ACHN (cell line): ENCODE data around the gene PDGFA.

Experiments
- DNase-seq: peaks from one replicate; pipeline ENCODE4 v3.0.0-alpha.2; 2015
- in situ Hi-C: cut with HindIII; loops from 2 replicates; pipeline ENCODE4 v1.10.0; 2017; ENCODE audit warnings: low sequenced_read_pairs, low pct_ligation_motif_present, low pct_unique_long_range_greater_than_20kb

Gene PDGFA

DNA sequence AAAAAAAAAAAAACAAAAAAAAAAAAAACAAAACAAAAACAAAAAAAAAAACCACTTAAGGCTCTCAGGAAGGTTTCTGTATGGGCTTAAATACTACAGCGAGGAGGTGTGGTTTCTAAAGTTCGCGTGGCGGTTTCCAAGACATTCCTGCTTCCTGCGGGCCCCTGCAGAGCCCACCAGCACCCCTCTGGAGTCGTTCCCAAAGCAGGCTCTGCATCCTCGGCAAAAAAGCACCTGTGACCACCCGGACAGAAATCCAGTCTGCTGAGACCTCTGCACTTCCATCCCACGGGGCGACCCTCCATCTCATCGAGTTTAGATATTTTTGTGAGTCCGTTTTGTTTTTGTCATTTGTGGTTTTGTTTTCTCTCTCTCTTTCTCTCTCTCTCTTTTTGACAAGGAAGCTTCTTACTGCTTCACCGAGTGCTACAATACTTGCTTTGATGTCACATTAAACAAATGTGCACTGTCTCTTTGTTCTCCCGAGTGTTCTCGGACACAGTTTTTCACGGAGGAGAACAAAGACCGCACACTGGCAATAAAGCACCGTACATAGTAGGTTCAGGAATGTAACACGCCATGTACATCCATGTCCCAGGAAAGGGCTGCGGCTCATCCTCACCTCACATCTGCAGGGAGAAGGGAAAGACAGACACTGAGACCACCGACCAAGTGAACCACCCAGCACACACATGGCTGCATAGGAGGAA lies 21.5 kb downstream of the PDGFA start:
- in situ Hi-C loops, result loop anchor here (10.0 kb wide), 1 partner anchor 163 kb away; no protein-coding TSS in a partner anchor
- no peak for DNase-seq

DNA sequence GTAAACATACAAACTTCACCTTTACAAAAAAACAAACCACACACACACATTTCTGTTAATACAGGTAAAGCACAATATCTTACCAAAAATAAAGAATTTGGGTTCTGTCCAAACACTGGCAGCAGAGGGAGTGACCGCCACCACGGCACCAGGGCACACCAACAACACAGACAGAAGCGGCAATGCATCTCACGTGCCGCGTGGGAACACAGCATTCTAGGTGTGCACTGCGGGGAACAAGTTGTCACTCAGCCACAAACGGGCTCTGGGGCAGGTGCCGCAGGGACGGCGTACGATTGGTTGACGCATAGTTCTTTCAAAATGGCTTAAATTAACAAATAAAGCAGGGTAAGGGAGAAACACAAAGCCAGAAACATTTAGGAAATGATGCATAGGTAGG lies 22.3 kb downstream of the PDGFA start:
- in situ Hi-C loops, result loop anchor here (10.0 kb wide), 1 partner anchor 163 kb away; no protein-coding TSS in a partner anchor

DNA sequence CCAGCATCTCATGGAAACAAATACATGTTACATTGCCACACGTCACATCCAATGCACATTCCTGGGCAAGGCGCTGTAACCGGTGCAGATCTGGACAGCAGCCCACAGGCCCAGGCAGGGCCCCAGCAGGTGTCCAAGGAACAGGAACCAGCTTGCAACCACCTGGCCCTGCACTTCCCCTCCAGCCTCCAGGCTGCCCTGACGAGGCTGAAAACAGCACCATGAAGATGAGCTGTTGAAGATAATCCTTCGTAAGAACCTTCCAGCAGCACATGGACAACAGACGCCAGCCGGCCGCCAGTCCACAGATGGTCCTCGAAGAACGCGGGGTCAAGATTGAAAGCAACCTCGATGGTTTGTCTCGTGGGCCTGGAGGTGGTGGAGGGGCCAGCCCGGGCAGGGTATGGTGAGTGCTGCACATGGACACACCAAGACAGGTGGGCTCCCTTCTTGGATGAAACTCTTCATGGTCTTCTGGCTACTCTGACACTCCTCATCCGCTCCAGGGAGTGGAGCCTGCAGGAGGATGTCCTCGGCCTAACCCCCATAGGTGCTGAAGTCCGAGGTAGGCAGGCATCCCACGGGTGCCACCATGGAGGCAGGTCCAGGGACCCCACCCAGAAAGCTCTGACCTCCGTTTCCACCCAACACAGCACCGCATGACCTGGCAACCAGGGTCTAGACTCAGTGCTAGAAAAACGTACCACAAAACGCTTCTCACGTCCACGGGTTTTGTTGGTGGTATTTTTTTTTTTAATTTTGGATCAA lies 22.9 kb downstream of the PDGFA start:
- in situ Hi-C loops, result loop anchor here (10.0 kb wide), 1 partner anchor 162 kb away; no protein-coding TSS in a partner anchor

More for the DNA sequence above, 22.3 kb downstream of the PDGFA start:
- no peak for DNase-seq

DNA sequence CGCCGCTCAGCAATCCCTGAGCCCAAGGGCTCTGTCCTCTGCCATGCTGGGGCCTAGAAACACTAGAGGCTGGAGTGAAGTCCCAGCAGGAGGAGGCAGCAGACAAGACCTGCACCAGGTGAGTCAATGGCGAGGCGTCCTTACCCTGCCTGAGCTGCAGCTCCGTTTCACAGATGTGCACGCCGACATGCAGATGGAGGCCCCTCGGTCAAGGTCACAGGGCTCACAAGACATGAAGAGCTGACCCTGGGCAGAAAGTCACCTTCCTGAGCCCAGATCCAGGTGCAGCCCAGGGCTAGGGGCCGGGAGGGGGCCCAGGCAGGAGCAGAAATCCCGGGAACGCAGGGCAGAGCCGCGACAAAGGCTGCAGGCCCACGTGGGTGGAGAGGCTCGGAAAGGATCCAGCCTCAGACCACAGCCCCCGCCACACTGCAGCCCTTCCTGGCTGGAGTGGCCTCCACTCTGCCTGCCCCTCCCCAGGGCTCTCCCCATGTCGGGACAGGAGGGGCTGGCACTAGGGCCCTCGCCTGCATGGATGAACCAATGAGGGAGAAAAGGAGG lies 23.8 kb downstream of the PDGFA start:
- in situ Hi-C loops, result loop anchor here (10.0 kb wide), 1 partner anchor 161 kb away; no protein-coding TSS in a partner anchor

More for the DNA sequence above, 22.9 kb downstream of the PDGFA start:
- DNase-seq, result no peak

DNA sequence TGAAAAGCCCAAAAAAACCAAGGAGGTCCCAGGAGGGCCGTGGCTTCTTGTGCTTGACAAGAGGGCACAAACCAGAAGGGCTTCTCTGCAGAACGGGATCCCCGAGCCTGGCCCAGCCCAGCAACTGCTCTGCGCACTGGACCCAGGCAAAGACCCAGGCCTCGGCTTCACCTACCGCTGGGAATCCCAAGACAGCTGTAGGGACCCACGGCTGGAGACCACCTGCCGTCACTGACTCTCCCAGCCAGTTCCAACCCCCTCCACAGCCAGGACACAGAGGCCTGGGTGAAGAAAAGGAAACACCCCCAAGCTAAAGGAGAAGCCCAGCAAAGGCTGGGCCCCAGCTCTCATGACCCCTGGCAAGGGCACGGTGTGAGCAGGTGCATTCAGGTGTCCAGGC lies 24.3 kb downstream of the PDGFA start:
- in situ Hi-C loops, result loop anchor here (10.0 kb wide), 1 partner anchor 161 kb away; no protein-coding TSS in a partner anchor
- DNase-seq, result no peak

More for the DNA sequence above, 23.8 kb downstream of the PDGFA start:
- no peak for DNase-seq

DNA sequence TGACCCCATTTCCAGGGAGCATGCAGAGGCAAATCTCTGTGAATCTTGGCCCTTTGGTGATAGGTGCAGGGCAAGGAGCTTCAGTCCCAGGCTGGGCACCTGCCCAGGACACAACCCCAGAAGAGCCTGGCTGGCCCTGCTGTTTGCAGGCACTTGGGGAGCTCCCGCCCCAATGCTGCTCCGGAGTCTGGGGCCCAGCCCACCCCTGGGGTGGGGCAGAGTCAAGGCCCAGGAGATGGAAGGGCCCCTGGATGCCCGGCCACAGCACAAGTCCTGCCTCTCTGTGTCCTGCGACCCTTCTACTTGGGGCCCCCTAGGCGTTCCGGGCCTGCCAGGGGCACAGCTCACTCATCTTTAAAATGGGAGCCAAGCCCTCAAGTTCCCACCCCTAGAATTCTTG lies 24.7 kb downstream of the PDGFA start:
- in situ Hi-C loops, result loop anchor here (10.0 kb wide), 1 partner anchor 160 kb away; no protein-coding TSS in a partner anchor
- DNase-seq, result no peak

DNA sequence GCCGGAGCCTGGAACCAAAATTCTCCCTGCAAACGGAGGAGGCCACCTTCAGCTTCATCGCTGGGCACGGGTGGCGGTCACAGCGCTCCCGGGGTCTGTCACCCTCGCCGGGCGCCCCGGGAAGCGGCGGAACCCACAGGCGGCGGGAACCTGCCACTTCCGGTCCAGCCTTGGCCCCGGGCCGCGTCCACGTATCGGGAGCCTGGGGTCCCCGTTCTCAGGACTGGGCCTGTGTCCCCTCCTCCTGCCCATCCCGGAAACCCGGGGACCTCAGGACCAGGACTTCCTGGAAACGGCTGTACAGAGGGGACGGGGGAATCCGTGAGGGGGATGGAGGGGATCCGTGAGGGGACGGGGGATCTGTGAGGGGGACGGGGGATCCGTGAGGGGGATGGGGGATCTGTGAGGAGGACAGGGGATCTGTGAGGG lies 25.4 kb downstream of the PDGFA start:
- in situ Hi-C loops, result loop anchor here (10.0 kb wide), 1 partner anchor 159 kb away; no protein-coding TSS in a partner anchor
- DNase-seq, result peak; percentile 30

DNA sequence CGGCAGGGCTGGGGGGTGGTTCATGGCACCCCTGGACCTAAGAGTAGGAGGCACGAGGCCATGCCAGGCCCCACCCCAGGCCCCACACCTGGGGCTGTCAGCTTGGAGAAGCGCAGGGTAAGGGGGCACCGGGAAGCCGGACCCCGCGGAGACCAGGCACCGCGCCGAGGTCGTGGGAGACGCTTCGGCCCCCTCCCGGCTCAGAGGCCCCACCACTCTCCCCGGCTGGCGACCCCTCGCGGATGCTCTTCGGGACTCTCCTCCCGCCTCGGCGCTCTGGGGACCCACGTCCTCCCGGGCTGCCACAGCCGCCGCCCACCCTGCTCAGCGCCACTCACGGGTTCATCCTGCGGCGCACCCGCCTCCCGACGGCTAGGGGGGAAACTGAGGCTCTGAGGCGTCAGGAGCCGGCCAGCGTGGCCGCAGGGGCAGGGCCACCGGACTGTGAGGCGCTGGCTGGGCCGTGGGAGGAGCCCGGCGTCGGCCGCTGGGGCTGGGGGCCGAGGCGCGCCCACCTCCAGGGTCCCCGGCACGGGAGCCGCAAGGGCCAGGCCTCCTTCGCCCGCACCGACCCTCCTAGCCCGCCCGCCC lies 25.9 kb downstream of the PDGFA start:
- DNase-seq, result no peak
- in situ Hi-C loops, result loop anchor here (10.0 kb wide), 1 partner anchor 159 kb away; no protein-coding TSS in a partner anchor

DNA sequence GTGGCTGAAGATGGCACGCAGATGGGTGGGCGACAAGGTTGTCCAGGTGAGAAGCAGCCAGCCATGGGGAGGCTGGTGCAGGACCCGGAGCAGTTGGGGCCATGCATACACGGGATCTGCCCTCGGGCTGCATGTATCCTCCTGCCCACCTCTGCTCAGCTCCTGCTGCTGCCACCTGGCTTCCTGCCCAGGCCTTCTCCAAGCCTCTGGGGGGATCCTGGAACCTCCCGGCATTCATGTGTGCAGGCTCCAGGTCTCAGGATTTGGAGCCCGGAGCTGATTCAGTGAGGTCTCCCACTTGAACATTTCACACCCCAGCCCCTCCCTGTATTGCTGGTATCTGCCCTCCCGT lies 27.0 kb downstream of the PDGFA start:
- in situ Hi-C loops, result loop anchor here (10.0 kb wide), 1 partner anchor 158 kb away; no protein-coding TSS in a partner anchor
- no peak for DNase-seq

DNA sequence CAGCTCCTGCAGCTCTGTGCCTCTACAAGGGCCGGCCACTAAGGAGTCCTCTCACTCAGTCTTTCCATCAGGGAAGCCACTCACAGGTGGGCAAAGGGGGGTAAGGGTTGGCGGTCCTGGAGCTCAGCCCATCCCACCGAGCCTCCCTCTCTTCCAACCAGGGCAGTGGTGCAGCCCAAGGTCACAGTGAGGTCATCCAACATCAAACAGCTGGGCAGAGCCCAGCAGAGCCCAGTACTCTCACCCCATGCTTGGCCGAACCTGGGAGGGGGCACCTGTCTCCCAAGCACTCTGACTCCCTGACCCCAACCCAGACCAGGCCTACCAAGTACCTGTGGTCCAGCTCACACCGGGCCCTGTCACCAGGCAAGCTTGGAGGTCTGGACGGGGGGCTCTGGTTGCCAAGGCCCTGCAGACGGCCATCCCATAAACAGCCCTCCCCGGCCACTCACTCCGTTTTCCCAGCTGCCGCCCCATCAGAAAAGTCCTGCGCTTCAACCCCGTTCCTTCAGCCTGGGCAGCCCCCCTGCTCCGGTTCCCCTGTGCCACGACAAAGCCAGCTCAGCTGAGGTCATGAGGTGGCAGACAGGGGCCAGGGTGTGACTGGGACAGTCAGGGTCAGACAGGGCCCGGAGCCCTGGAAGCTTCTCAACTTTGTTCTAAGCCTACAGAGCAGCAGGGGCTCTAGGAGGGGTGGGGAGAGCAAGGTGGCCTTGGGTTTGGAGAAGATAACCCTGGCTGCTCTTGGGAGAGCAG lies 27.5 kb downstream of the PDGFA start:
- DNase-seq, result no peak
- in situ Hi-C loops, result loop anchor here (10.0 kb wide), 1 partner anchor 157 kb away; no protein-coding TSS in a partner anchor

DNA sequence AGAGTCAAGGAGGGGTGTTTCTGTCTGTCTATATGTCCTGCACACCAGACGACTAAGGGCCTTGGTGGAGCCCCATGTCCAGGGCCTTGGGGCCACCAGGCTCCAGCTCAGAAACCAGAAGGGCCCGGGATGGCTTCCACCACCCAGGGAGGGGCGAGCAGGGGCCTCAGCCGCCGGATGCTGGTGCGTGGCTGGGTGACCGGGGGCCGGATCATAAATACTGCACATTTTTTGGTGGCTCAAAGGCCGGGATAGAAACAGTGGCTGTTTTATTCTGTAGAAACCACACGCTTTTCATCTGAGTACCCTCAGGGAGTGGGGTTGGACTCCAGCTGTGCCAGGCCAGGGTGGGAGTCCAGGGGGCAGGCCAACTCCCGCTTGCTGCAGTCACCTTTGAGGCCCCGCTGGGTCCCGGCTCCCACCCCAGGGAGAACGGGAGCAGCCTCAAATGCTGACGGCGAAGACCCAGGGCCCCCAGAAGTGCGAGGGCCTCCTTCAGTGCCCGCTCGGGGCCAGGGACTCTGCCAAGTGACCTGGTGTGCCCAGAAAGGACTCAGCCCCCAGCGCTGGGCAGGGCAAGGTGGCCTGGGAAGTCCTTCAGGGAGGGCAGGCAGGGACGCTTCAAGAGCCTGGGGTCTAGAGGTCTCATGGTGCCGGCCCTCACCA lies 28.2 kb downstream of the PDGFA start:
- in situ Hi-C loops, result loop anchor here (10.0 kb wide), 1 partner anchor 157 kb away; no protein-coding TSS in a partner anchor
- no peak for DNase-seq

DNA sequence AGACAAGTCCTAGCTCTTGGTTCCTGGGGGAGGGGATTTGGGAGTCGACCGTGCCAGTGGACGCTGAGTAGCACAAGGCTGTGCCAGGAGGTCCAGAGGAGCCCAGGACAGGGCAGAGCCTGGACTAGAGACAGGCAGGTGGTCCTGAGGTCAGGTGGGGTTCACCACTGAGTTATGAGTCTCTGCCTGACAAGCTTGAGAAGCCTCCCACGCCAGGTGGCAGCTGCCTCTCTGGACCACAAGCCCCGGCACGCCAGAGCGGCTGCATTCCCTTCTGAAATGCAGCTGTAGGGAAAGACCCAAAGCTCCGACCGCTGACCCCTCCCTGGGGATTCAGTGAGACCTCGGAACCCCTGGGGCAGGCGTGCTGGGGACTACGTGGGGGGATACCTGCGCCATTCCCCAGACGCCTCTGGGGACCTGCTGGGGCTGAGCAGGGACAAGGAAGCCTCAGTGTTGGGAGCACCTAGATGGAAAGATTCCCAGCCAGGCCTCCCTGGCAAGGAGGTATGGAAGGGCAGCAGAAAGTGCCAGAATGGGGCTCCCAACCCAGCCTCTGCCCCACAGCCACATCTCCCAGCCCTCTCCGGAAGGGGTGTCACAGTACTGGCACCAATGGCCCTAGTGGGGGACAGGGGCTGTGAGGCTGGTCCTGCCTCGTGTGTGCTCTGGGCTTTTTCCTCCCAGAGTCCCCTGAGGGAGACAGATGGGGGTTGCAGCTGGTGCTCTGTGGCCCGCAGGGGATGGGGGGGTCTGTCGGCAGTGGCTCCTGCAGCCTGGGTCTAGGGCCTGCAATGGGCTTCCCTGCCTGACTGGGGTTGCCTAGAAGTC lies 29.0 kb downstream of the PDGFA start:
- in situ Hi-C loops, result loop anchor here (10.0 kb wide), 1 partner anchor 156 kb away; no protein-coding TSS in a partner anchor

DNA sequence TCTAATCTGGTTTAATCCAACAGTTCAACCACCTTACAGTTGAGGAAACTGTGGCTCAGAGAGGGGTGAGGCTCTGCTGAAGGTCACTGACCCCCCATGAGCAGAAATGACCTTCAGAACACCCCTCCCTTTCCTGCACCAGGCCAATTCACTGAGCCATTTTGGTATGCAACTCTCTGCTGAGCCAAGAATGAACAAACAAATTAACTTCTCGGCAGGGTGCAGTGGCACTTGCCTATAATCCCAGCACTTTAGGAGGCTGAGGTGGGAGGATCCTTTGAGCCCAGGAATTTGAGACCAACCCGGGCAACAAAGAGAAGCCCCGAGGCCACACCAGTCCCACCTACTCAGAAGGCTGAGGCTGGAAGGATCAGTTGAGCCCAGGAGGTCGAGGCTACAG lies 29.8 kb downstream of the PDGFA start:
- in situ Hi-C loops, result loop anchor here (10.0 kb wide), 1 partner anchor 155 kb away; no protein-coding TSS in a partner anchor
- no peak for DNase-seq

More for the DNA sequence above, 29.0 kb downstream of the PDGFA start:
- no peak for DNase-seq

DNA sequence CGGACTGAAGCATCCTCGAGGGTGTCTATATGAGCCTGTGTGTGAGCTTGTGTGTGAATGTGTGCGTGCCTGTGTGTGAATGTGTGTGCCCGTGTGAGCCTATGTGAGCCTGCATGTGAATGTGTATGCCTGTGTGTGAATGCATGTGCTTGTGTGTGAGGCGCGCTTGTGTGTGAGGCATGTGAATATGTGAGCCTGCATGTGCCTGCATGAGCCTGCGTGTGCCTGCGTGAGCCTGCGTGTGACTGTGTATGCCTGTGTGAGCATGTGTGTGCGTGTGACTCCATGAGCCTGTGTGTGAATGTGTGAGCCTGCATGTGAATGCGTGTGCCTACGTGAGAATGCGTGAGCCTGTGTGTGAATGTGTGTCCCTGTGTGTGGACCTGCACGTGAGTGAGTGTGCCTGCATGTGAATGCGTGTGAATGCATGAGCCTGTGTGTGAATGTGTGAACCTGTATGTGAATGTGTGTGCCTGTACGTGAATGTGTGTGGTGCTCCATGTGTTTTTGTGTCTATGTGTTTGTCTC lies 33.4 kb downstream of the PDGFA start:
- in situ Hi-C loops, result no loop called here
- DNase-seq, result no peak

DNA sequence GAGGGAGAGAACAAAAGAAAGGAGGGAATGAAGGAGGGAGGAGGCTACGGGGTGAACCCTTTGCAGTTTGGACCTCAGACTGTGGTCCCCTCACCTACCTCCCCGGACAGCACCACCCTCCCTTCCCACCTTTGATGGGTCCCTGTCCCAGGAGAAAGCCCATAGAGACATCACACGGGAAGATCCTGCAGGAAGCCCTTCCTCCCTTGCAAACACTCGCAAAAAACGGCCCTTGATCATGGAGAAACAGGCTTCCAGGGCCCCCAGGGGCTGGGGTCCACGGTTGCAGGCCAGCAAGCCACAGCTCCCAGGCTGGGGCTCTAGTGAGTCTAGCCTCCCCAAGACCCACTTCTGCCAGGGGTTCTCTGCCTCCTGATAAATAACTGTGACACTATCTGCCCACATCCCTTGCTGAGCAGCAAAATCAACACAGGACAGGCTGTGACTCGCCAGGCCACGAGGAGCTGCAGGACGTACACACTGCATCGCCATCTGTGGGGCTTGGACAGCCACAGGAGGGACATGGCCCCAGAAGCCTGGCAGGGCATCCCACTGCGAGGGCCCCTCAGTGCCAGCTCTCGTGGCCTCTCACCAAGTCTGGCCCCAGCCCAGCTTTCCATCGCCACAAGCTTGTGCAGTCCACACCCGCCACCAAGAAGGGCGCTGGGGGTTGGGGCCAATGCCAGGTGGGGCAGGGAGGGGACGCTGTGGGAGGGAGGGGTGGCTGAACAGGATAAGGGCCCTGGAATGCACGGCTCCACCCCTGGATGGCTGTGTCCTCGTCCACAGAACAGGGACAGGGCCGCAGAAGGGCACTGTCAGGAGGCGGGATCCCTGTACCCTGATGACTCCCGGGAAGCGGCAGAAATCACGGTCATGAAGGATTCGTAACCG lies 34.2 kb downstream of the PDGFA start:
- DNase-seq, result no peak
- in situ Hi-C loops, result no loop called here
